PC-3 (cell line): Measurements from ENCODE around the gene IER5L.

Source experiments
- CTCF ChIP-seq: fragments of 300-600 bp; sonication (generic); conservative IDR thresholded peaks from 2 replicates; pipeline ENCODE4 v1.5.1; 2017; ENCODE audit warnings: antibody characterized with exemption, low read depth, mild to moderate bottlenecking, low read length
- EZH2phosphoT487 ChIP-seq: fragments of 300-600 bp; sonication (generic); IDR thresholded peaks from 2 replicates; pipeline ENCODE4 v1.6.1; 2018; ENCODE audit warnings: mild to moderate bottlenecking, antibody characterized with exemption, low read length, borderline replicate concordance

GRCh38 chr9:129178568-129179382 is 714 bp upstream of the IER5L start:
- TF ChIP-seq CTCF, result no peak
- no peak for TF ChIP-seq EZH2phosphoT487
